Uterus (tissue), 2 donors: Measurements from ENCODE around the gene ZNF771.

Experiments used
- POLR2A ChIP-seq, 2 donors: fragments of 450-650 bp; IDR thresholded peaks; one replicate each; pipeline ENCODE4 v1.6.1; 2016; ENCODE audit warnings: antibody characterized with exemption in 2 of 2, mild to moderate bottlenecking in 1 of 2, moderate library complexity in 1 of 2
- TF ChIP-seq, protein P1 (sequence below), 4 experiments: fragments of 200-600 bp in 2 of 4; fragments of 450-650 bp in 2 of 4; sonication (generic) in 2 of 4; IDR thresholded peaks; one replicate each; pipeline ENCODE4 v1.5.1; 2016 to 2019; ENCODE audit warnings: antibody characterized with exemption in 4 of 4, mild to moderate bottlenecking in 2 of 4, moderate library complexity in 1 of 4

DNA sequence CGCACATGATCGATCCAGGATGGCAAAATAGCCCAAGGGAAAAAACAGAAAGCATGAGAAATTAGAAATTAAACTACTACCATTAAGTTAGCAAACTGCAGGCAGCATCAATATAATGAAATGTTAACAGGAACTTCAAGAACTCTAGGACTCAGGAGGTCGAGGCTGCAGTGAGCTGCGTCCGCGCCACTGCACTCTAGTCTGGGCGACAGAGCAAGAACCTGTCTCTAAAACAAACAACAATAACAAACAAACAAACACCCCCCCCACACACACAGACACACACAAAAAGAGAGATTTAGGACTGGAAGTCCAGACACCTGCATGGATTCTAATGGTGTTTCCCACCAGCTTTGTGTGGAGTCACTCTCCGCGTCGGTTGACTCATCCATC, 38.8 kb downstream of the ZNF771 start:
- TF ChIP-seq, protein P1, sequence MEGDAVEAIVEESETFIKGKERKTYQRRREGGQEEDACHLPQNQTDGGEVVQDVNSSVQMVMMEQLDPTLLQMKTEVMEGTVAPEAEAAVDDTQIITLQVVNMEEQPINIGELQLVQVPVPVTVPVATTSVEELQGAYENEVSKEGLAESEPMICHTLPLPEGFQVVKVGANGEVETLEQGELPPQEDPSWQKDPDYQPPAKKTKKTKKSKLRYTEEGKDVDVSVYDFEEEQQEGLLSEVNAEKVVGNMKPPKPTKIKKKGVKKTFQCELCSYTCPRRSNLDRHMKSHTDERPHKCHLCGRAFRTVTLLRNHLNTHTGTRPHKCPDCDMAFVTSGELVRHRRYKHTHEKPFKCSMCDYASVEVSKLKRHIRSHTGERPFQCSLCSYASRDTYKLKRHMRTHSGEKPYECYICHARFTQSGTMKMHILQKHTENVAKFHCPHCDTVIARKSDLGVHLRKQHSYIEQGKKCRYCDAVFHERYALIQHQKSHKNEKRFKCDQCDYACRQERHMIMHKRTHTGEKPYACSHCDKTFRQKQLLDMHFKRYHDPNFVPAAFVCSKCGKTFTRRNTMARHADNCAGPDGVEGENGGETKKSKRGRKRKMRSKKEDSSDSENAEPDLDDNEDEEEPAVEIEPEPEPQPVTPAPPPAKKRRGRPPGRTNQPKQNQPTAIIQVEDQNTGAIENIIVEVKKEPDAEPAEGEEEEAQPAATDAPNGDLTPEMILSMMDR (IDR thresholded peaks at IDR 0.05), result no peak
- TF ChIP-seq POLR2A (IDR thresholded peaks at IDR 0.05), result no peak
